Osteocyte (in vitro differentiated cells): ENCODE data around the gene HRH2. TPM values are rescaled to one million over a fixed set of nuclear protein-coding genes. Genes with fewer than 3 reads are reported as not detected.

Experiments
- DNase-seq: peaks from one replicate; pipeline ENCODE4 v3.0.0; 2021; ENCODE audit warnings: mixed read lengths; ENCODE audit not compliant: unreplicated experiment; ENCODE audit errors: extremely low spot score
- H3K27ac Mint-ChIP-seq: one replicate; pipeline ENCODE4 v1.8.0; 2021; ENCODE audit warnings: mild to moderate bottlenecking, mixed read lengths; ENCODE audit not compliant: unreplicated experiment
- H3K27me3 Mint-ChIP-seq: one replicate; pipeline ENCODE4 v1.8.0; 2021; ENCODE audit warnings: mixed read lengths; ENCODE audit not compliant: unreplicated experiment
- H3K36me3 Mint-ChIP-seq: one replicate; pipeline ENCODE4 v1.8.0; 2021; ENCODE audit warnings: mixed read lengths; ENCODE audit not compliant: unreplicated experiment
- H3K4me1 Mint-ChIP-seq: one replicate; pipeline ENCODE4 v1.8.0; 2021; ENCODE audit warnings: mixed read lengths; ENCODE audit not compliant: unreplicated experiment
- H3K4me3 Mint-ChIP-seq: one replicate; pipeline ENCODE4 v1.8.0; 2021; ENCODE audit warnings: mild to moderate bottlenecking, moderate library complexity, mixed read lengths; ENCODE audit not compliant: unreplicated experiment
- H3K9me3 Mint-ChIP-seq: one replicate; pipeline ENCODE4 v1.8.0; 2021; ENCODE audit warnings: mixed read lengths; ENCODE audit not compliant: unreplicated experiment
- total RNA-seq: library from RNA; stranded (reverse); gene quantifications from 2 replicates; pipeline ENCODE4 v1.2.1, GENCODE V29; 2021
- TF ChIP-seq, protein P1 (sequence below): fragments of 200-600 bp; sonication (generic); IDR thresholded peaks from 2 replicates; pipeline ENCODE4 v1.5.0; 2021; ENCODE audit warnings: antibody characterized with exemption, mild to moderate bottlenecking, moderate library complexity

The HRH2 gene
- total RNA-seq, 1 donor from 2014 or later, result not detected

DNA sequence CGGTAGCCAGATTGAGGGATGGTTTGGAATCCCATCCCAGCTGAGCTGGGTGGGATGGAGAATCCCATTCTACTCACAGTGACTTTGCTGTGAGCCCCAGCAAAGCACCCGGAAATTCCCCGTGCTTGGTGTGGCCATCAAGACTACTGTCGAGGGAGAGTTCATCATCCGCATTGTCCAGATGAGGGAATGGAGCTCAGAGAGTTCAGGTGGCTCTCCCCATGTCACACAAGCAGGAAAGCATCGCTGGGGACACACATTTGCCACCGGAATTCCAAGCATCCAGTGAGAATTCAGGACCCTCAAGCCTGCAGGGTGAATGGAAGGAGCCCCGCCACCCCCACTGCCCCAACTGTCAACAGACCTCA is 54.4 kb downstream of the HRH2 start:
- Mint-ChIP-seq H3K4me1 (no peaks in the 10 kb centered on the region), H3K9me3 (peaks cover 18% of the 10 kb centered on the region), H3K36me3 (no peaks in the 10 kb centered on the region), H3K4me3 (no peak overlapping the region), H3K27me3 (no peaks in the 10 kb centered on the region), H3K27ac (no peak overlapping the region)
- TF ChIP-seq, protein P1, sequence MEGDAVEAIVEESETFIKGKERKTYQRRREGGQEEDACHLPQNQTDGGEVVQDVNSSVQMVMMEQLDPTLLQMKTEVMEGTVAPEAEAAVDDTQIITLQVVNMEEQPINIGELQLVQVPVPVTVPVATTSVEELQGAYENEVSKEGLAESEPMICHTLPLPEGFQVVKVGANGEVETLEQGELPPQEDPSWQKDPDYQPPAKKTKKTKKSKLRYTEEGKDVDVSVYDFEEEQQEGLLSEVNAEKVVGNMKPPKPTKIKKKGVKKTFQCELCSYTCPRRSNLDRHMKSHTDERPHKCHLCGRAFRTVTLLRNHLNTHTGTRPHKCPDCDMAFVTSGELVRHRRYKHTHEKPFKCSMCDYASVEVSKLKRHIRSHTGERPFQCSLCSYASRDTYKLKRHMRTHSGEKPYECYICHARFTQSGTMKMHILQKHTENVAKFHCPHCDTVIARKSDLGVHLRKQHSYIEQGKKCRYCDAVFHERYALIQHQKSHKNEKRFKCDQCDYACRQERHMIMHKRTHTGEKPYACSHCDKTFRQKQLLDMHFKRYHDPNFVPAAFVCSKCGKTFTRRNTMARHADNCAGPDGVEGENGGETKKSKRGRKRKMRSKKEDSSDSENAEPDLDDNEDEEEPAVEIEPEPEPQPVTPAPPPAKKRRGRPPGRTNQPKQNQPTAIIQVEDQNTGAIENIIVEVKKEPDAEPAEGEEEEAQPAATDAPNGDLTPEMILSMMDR, result no peak
- DNase-seq, result no peak

GRCh38 chr5:175712681-175713085 is 54.8 kb downstream of the HRH2 start:
- no peak for DNase-seq
- Mint-ChIP-seq H3K27me3 (no peaks in the 10 kb centered on the region), H3K4me1 (no peaks in the 10 kb centered on the region), H3K4me3 (no peak overlapping the region), H3K27ac (no peak overlapping the region), H3K9me3 (peaks cover 18% of the 10 kb centered on the region), H3K36me3 (no peaks in the 10 kb centered on the region)
- TF ChIP-seq, protein P1, result no peak

- no peak overlapping the region for H3K4me3 Mint-ChIP-seq
- TF ChIP-seq, protein P1, result no peak
- H3K27ac Mint-ChIP-seq, result no peak overlapping the region
- no peaks in the 10 kb centered on the region for H3K36me3 Mint-ChIP-seq
- no peaks in the 10 kb centered on the region for H3K27me3 Mint-ChIP-seq
- H3K4me1 Mint-ChIP-seq, result no peaks in the 10 kb centered on the region
- DNase-seq, result no peak
- peaks cover 24% of the 10 kb centered on the region for H3K9me3 Mint-ChIP-seq
Measured at GRCh38 chr5:175713930-175714329, 56.1 kb downstream of the HRH2 start.

DNA sequence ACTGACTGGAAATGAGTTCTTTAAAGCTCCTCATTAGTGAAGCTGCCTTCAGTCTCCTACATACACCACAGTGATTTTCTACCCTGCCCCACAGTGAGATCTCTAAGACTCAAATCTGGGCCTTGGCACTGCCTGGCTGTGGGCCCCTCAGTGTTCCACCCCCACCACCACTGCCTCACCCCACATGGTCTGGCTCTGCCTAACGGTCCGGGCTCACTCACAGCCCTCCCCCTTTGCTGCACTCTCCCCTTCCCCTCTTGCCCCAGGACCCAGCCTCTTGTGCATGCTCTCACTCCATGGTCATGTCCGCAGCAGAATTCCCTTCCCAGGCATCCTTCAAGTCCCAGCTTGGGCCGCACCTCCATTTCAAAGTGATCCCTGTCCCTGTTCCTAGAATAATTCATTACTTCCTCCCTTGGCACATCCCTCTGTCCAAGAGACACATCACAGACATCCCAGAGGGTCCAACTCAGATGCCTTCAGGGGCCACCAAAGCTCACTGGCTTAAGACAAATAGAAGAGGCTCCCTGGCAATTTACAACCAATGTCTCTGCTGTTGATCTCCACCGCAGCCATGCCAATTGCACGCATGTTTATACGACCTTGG is 56.7 kb downstream of the HRH2 start:
- TF ChIP-seq, protein P1, result no peak
- peaks cover 24% of the 10 kb centered on the region for H3K9me3 Mint-ChIP-seq
- no peaks in the 10 kb centered on the region for H3K27me3 Mint-ChIP-seq
- no peak for DNase-seq
- no peak overlapping the region for H3K27ac Mint-ChIP-seq
- no peak overlapping the region for H3K4me3 Mint-ChIP-seq
- no peaks in the 10 kb centered on the region for H3K36me3 Mint-ChIP-seq
- H3K4me1 Mint-ChIP-seq, result no peaks in the 10 kb centered on the region

- Mint-ChIP-seq H3K27me3 (no peaks in the 10 kb centered on the region), H3K36me3 (no peaks in the 10 kb centered on the region), H3K27ac (no peak overlapping the region), H3K4me1 (no peaks in the 10 kb centered on the region), H3K9me3 (peaks cover 21% of the 10 kb centered on the region), H3K4me3 (no peak overlapping the region)
- TF ChIP-seq, protein P1, result no peak
- no peak for DNase-seq
Measured at GRCh38 chr5:175715627-175716522, 58.0 kb downstream of the HRH2 start.
